IPS-20b (cell line): ENCODE measurements around the gene ADNP.
"Not testable (repeated sequence)": the region's sequence is repeated elsewhere in the genome, so short reads cannot be mapped to it uniquely, and the experiment has no call there.

ENCODE experiments used
- H3K27ac ChIP-seq: one replicate; pipeline ENCODE4 v1.5.1; 2013; ENCODE audit warnings: low read length
- H3K27me3 ChIP-seq: 2 replicates; pipeline ENCODE4 v1.6.1; 2013; ENCODE audit warnings: mild to moderate bottlenecking, low read length, inconsistent platforms; ENCODE audit not compliant: insufficient read depth
- H3K36me3 ChIP-seq: 2 replicates; pipeline ENCODE4 v1.6.1; 2013; ENCODE audit warnings: low read depth, mild to moderate bottlenecking, inconsistent platforms, low read length, moderate library complexity; ENCODE audit not compliant: insufficient read depth
- H3K4me1 ChIP-seq: 2 replicates; pipeline ENCODE4 v1.6.1; 2013; ENCODE audit warnings: mild to moderate bottlenecking, control low read depth, inconsistent platforms, low read length, moderate library complexity; ENCODE audit not compliant: insufficient read depth
- H3K4me3 ChIP-seq: 2 replicates; pipeline ENCODE4 v1.5.1; 2013; ENCODE audit warnings: mild to moderate bottlenecking, low read length, inconsistent platforms
- H3K9ac ChIP-seq: 2 replicates; pipeline ENCODE4 v1.6.1; 2013; ENCODE audit warnings: low read depth, mild to moderate bottlenecking, inconsistent platforms, low read length, moderate library complexity
- H3K9me3 ChIP-seq: 2 replicates; pipeline ENCODE4 v1.6.1; 2013; ENCODE audit warnings: mild to moderate bottlenecking, low read depth, low read length, inconsistent platforms; ENCODE audit not compliant: insufficient read depth

The ADNP gene

GRCh38 chr20:50931306-50932015 is at the start of gene ADNP:
TSS of gene ADNP (minus strand) at chr20:50931437. CDS start at chr20:50903996, 27,441 bp downstream.
- Histone ChIP-seq H3K9me3 (no peaks in the 10 kb centered on the region), H3K27ac (peak within 1 kb of the TSS; percentile 94), H3K4me1 (peaks cover 20% of the 10 kb centered on the region), H3K9ac (peak within 1 kb of the TSS; percentile 96), H3K27me3 (no peaks in the 10 kb centered on the region), H3K36me3 (peaks cover 80% of the 10 kb centered on the region), H3K4me3 (peak within 1 kb of the TSS; percentile 77)

- H3K4me1 ChIP-seq: no peaks in the 10 kb centered on the region
- no peaks in the 10 kb centered on the region for H3K9me3 ChIP-seq
- H3K27me3 ChIP-seq: no peaks in the 10 kb centered on the region
- H3K9ac ChIP-seq: no peak overlapping the region
- no peak overlapping the region for H3K27ac ChIP-seq
- no peaks in the 10 kb centered on the region for H3K36me3 ChIP-seq
- H3K4me3 ChIP-seq: no peak overlapping the region
These were observed 48.9 kb upstream of the ADNP start for GRCh38 chr20:50980071-50980681.

GRCh38 chr20:50978533-50978932 is 47.3 kb upstream of the ADNP start:
- H3K27ac ChIP-seq: not testable (repeated sequence)

GRCh38 chr20:50977066-50978021 is 46.1 kb upstream of the ADNP start:
- H3K4me3 ChIP-seq: no peak overlapping the region
- H3K36me3 ChIP-seq: no peaks in the 10 kb centered on the region
- no peaks in the 10 kb centered on the region for H3K27me3 ChIP-seq
- H3K4me1 ChIP-seq: no peaks in the 10 kb centered on the region
- no peaks in the 10 kb centered on the region for H3K9me3 ChIP-seq
- no peak overlapping the region for H3K9ac ChIP-seq
- H3K27ac ChIP-seq: no peak overlapping the region

More at GRCh38 chr20:50978533-50978932, 47.3 kb upstream of the ADNP start:
- H3K27me3 ChIP-seq, H3K4me3 ChIP-seq, H3K9me3 ChIP-seq, H3K9ac ChIP-seq, H3K4me1 ChIP-seq, H3K36me3 ChIP-seq: not testable (repeated sequence)

- no peaks in the 10 kb centered on the region for H3K27me3 ChIP-seq
- no peak overlapping the region for H3K4me3 ChIP-seq
- H3K9me3 ChIP-seq: no peaks in the 10 kb centered on the region
- no peak overlapping the region for H3K9ac ChIP-seq
- no peaks in the 10 kb centered on the region for H3K4me1 ChIP-seq
- no peaks in the 10 kb centered on the region for H3K36me3 ChIP-seq
- no peak overlapping the region for H3K27ac ChIP-seq
These were observed 44.6 kb upstream of the ADNP start for GRCh38 chr20:50975701-50976330.

- no peaks in the 10 kb centered on the region for H3K9me3 ChIP-seq
- H3K9ac ChIP-seq: no peak overlapping the region
- H3K4me3 ChIP-seq: no peak overlapping the region
- no peaks in the 10 kb centered on the region; the same call in 1 of the 2 replicates for H3K4me1 ChIP-seq
- no peaks in the 10 kb centered on the region for H3K27me3 ChIP-seq
- H3K36me3 ChIP-seq: no peaks in the 10 kb centered on the region
- no peak overlapping the region for H3K27ac ChIP-seq
These were observed 38.7 kb upstream of the ADNP start for GRCh38 chr20:50969912-50970311.

GRCh38 chr20:50969435-50969834 is 38.2 kb upstream of the ADNP start:
- H3K9me3 ChIP-seq: no peaks in the 10 kb centered on the region
- no peak overlapping the region for H3K9ac ChIP-seq
- H3K27me3 ChIP-seq: no peaks in the 10 kb centered on the region
- no peaks in the 10 kb centered on the region for H3K36me3 ChIP-seq
- H3K4me3 ChIP-seq: no peak overlapping the region
- no peak overlapping the region for H3K27ac ChIP-seq
- H3K4me1 ChIP-seq: no peaks in the 10 kb centered on the region; the same call in 1 of the 2 replicates

- Histone ChIP-seq H3K36me3 (no peaks in the 10 kb centered on the region), H3K27ac (no peak overlapping the region), H3K4me1 (no peaks in the 10 kb centered on the region; the same call in 1 of the 2 replicates), H3K9ac (no peak overlapping the region), H3K27me3 (no peaks in the 10 kb centered on the region), H3K9me3 (no peaks in the 10 kb centered on the region), H3K4me3 (no peak overlapping the region)
These were observed 37.1 kb upstream of the ADNP start for GRCh38 chr20:50968289-50968688.

- H3K27ac ChIP-seq: no peak overlapping the region
- no peaks in the 10 kb centered on the region; the same call in 1 of the 2 replicates for H3K4me1 ChIP-seq
- H3K36me3 ChIP-seq: no peaks in the 10 kb centered on the region
- H3K9ac ChIP-seq: no peak overlapping the region
- no peaks in the 10 kb centered on the region for H3K27me3 ChIP-seq
- H3K9me3 ChIP-seq: no peaks in the 10 kb centered on the region
- H3K4me3 ChIP-seq: no peak overlapping the region
These were observed 36.3 kb upstream of the ADNP start for GRCh38 chr20:50967586-50967985.

- Histone ChIP-seq H3K36me3 (peaks cover 17% of the 10 kb centered on the region), H3K9me3 (no peaks in the 10 kb centered on the region), H3K27me3 (no peaks in the 10 kb centered on the region), H3K27ac (no peak overlapping the region), H3K4me1 (peaks cover 9% of the 10 kb centered on the region; the same call in 1 of the 2 replicates), H3K4me3 (peak overlapping the region; percentile 92), H3K9ac (peak overlapping the region; percentile 99; the same call in 1 of the 2 replicates)
These were observed 28.4 kb upstream of the ADNP start for GRCh38 chr20:50959543-50960126.
